Measurements from ENCODE around the gene CGNL1.

DNA sequence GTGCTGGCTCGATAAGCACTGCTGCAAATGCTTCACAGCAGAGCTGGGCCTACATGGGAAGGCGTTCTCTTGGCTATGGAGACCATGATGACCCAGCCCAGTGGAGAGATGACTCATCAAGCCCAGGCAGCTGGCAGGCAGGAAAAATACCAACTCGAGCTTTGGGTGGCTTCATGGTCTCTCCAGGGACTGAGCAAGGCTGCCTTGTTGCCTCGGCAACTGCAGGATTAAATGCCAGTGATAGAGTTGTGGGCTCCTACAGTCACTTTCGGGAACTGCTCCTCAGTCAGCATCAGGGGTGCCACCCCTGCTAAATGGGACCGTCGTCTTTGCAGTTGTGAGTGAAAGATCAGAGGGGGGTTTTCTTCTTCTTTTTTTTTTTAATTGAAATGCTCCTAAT is 160.8 kb downstream of the CGNL1 start:
- TF ChIP-seq, protein P1, sequence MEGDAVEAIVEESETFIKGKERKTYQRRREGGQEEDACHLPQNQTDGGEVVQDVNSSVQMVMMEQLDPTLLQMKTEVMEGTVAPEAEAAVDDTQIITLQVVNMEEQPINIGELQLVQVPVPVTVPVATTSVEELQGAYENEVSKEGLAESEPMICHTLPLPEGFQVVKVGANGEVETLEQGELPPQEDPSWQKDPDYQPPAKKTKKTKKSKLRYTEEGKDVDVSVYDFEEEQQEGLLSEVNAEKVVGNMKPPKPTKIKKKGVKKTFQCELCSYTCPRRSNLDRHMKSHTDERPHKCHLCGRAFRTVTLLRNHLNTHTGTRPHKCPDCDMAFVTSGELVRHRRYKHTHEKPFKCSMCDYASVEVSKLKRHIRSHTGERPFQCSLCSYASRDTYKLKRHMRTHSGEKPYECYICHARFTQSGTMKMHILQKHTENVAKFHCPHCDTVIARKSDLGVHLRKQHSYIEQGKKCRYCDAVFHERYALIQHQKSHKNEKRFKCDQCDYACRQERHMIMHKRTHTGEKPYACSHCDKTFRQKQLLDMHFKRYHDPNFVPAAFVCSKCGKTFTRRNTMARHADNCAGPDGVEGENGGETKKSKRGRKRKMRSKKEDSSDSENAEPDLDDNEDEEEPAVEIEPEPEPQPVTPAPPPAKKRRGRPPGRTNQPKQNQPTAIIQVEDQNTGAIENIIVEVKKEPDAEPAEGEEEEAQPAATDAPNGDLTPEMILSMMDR (IDR thresholded peaks at IDR 0.05; ENCODE audit: insufficient read depth, low read length): no peak
- TF ChIP-seq, protein P2, sequence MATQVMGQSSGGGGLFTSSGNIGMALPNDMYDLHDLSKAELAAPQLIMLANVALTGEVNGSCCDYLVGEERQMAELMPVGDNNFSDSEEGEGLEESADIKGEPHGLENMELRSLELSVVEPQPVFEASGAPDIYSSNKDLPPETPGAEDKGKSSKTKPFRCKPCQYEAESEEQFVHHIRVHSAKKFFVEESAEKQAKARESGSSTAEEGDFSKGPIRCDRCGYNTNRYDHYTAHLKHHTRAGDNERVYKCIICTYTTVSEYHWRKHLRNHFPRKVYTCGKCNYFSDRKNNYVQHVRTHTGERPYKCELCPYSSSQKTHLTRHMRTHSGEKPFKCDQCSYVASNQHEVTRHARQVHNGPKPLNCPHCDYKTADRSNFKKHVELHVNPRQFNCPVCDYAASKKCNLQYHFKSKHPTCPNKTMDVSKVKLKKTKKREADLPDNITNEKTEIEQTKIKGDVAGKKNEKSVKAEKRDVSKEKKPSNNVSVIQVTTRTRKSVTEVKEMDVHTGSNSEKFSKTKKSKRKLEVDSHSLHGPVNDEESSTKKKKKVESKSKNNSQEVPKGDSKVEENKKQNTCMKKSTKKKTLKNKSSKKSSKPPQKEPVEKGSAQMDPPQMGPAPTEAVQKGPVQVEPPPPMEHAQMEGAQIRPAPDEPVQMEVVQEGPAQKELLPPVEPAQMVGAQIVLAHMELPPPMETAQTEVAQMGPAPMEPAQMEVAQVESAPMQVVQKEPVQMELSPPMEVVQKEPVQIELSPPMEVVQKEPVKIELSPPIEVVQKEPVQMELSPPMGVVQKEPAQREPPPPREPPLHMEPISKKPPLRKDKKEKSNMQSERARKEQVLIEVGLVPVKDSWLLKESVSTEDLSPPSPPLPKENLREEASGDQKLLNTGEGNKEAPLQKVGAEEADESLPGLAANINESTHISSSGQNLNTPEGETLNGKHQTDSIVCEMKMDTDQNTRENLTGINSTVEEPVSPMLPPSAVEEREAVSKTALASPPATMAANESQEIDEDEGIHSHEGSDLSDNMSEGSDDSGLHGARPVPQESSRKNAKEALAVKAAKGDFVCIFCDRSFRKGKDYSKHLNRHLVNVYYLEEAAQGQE (IDR thresholded peaks at IDR 0.05; ENCODE audit: insufficient replicate concordance, low read depth): no peak
- TF ChIP-seq GABPA (IDR thresholded peaks at IDR 0.05; ENCODE audit: low read depth): no peak
- no peak for TF ChIP-seq POLR2AphosphoS5 (IDR thresholded peaks at IDR 0.05; ENCODE audit: low read depth)

All from HL-60 (cell line).